RWPE1 (cell line): Measurements from ENCODE around the gene PPBP.

Experiments used
- CTCF ChIA-PET: fragments of 350-600 bp; sonication (Branson Sonifier 250); formaldehyde crosslinking; extraction: SDS; loops from one replicate; lab custom pipeline; 2021; lab: Yijun Ruan, JAX
- POLR2A ChIA-PET: fragments of 400-600 bp; formaldehyde crosslinking; extraction: SDS; loops from one replicate; lab custom pipeline; 2020; ENCODE audit warnings: antibody characterized with exemption; ENCODE audit not compliant: low non-redundant PET; lab: Yijun Ruan, JAX
- DNase-seq: peaks from one replicate; pipeline ENCODE4 v3.0.0; 2012; ENCODE audit warnings: low spot score
- H3K27ac ChIP-seq: fragments of 450-650 bp; 2 replicates; pipeline ENCODE4 v1.5.1; 2017
- TF ChIP-seq, protein P1 (sequence below): fragments of 450-650 bp; conservative IDR thresholded peaks from 2 replicates; pipeline ENCODE4 v1.5.1; 2017; ENCODE audit warnings: low read depth, mild to moderate bottlenecking

Gene PPBP, protein sequence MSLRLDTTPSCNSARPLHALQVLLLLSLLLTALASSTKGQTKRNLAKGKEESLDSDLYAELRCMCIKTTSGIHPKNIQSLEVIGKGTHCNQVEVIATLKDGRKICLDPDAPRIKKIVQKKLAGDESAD

DNA sequence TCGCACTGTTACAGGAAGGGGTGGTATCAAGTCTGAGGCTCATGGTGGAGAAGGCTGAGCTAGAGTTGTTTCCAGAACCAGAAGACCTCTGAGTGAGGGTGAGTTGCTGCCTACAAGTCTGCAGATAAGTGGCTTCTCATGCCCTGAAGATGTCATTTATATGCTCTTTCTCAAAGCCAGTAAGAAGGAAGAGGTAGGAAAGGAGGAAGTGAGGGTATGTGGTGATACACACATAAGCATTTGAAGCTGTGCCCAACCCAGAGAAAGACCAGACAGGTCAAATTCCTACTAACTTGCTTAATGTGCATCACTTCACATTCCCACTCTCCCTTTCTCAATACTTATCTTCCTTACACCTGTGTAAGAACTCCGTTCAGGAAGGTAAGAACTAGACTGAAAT, at the start of gene PPBP:
TSS of gene PPBP (minus strand) at position 130 of the 400 bp plus-strand sequence. CDS start at position 43, 87 bp downstream.
- ChIA-PET CTCF (no interaction called here), POLR2A (no interaction called here)
- DNase-seq: no peak
- H3K27ac ChIP-seq: no peak within 1 kb of the TSS
- TF ChIP-seq, protein P1, sequence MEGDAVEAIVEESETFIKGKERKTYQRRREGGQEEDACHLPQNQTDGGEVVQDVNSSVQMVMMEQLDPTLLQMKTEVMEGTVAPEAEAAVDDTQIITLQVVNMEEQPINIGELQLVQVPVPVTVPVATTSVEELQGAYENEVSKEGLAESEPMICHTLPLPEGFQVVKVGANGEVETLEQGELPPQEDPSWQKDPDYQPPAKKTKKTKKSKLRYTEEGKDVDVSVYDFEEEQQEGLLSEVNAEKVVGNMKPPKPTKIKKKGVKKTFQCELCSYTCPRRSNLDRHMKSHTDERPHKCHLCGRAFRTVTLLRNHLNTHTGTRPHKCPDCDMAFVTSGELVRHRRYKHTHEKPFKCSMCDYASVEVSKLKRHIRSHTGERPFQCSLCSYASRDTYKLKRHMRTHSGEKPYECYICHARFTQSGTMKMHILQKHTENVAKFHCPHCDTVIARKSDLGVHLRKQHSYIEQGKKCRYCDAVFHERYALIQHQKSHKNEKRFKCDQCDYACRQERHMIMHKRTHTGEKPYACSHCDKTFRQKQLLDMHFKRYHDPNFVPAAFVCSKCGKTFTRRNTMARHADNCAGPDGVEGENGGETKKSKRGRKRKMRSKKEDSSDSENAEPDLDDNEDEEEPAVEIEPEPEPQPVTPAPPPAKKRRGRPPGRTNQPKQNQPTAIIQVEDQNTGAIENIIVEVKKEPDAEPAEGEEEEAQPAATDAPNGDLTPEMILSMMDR: no peak

DNA sequence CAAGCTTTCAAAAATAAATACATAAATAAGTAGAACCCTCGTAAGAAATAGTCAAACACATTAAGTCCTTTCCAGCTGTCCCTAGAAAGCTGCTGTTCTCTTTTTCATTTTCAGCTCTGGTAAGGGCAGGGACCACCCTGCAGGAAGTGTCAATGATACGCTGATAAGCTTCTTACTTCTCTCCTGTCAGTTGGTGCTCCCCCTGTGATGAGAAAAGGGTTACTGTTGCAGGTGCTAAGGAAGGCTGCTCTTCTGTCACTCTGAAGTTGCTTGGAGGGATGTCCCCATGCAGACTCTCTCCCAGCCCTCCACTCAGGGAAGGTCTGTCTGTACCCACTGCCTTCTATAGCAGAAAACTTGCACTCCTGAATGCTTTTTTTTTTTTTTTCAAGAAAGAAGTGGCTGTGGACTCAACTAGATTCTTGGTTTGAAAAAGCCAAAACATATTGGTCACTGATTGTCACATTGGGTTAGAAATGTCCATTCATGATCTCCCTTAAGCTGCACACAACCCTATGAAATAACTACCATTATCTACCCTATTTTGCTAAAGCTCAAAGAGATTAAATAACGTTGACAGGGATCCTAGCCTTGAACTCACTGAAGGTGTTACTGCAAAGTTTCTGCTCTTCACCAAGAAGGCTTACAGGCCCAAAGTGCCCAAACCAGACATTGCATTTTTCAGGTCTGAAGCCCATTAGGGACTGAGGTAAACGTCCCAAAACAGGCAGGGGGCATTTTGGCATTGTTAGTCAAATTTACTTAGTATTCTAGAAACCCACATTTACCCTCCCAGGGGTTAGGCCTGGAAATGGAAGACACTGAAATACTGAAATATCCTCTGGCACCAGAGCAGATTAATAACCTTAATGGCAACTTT, 49.3 kb upstream of the PPBP start:
- CTCF ChIA-PET: interaction anchor here (0.6 to 1.4 kb wide), 8 partner anchors 9 to 182 kb away, joined by 3 to 7 read pairs (median 3); partner anchors contain the start of gene CXCL1
- TF ChIP-seq, protein P1: no peak
- POLR2A ChIA-PET: no interaction called here
- DNase-seq: no peak
- no peak overlapping the region for H3K27ac ChIP-seq

DNA sequence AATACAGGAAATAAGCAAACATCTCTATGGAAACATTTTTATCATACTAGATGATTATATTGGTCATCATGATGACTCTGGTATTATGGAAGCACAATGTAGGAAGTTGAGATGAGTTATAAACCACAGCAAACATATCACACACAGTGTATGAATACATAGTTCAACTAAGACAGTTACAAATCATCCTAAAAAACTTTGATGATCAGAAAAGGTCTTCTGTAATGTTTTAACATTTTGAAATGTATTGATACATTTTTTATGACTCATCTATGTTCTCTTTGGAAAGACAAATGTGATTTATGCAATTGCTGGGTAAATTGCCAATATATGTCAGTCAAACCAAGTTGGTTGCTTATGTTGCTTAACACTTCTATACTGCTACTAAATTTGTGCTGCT, 45.7 kb upstream of the PPBP start:
- no peak overlapping the region for H3K27ac ChIP-seq
- CTCF ChIA-PET: no interaction called here
- POLR2A ChIA-PET: no interaction called here
- peak; percentile 13 for DNase-seq
- TF ChIP-seq, protein P1: no peak

DNA sequence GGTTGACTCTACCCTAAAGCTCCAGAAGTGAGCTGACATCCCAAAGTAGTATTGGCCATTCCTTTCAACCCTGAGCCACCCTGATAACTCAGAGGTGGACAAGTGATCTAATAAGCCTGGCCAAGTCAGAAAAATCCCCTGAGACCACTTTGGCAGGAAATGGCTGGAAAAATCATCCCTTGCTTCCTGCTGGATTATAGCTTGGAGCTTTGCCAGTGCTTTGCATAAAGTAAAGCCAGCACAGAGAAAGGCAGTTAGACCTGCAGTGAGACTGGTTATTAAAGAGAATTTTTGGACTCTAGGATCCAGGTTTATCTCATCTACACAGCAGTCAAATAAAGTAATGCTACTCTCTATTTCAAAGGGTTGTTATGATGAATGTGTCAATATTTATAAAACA, 44.1 kb upstream of the PPBP start:
- no peak for DNase-seq
- POLR2A ChIA-PET: no interaction called here
- CTCF ChIA-PET: no interaction called here
- TF ChIP-seq, protein P1: no peak
- no peak overlapping the region for H3K27ac ChIP-seq

DNA sequence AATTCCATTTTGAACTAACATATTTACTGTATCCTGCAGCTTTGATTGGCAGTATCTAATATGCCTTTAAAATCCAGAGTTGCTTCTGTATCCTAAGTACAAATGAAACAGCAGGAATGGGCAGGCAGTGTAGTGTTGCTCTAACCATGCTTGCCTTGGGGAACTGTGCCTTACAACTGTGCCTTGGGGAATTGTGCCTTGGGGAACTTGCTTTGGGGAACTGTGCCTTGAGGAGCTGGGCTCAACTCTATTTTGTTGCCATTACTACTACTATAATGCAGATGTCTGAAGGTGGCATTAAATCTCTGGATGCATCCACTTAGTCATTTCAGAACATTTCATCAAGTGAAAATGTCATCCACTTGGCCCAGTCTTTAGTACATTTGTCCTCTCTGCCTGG, 43.6 kb upstream of the PPBP start:
- TF ChIP-seq, protein P1: no peak
- POLR2A ChIA-PET: no interaction called here
- CTCF ChIA-PET: no interaction called here
- H3K27ac ChIP-seq: no peak overlapping the region
- DNase-seq: no peak

DNA sequence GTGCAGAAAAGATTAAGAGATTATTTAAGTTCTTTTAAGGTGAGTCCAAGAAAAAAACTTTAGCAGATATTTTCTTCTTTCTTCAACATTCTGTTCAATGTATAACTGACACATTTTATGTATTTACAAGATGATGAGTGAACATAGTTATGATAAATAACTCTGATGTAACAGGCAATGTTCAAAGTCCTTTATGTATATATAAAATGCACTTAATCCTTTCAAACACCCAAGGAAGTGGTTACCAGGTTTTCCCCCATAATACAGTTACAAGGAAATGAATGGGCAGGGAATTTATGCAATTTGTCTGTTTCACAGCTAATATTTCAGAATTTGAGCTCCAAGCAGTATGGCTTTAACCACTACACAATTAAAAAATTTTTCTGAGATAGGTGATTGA, 42.3 kb upstream of the PPBP start:
- H3K27ac ChIP-seq: no peak overlapping the region
- CTCF ChIA-PET: interaction anchor here (0.6 kb wide), 1 partner anchor 198 kb away, joined by 5 read pairs; no protein-coding TSS in a partner anchor
- DNase-seq: no peak
- POLR2A ChIA-PET: no interaction called here
- TF ChIP-seq, protein P1: no peak
